Inflammatory macrophage treated with lipopolysaccharide for 4 hours (primary cell): ENCODE measurements around the gene HADH.

ENCODE experiments used
- DNase-seq: peaks from one replicate; pipeline ENCODE4 v3.0.0-alpha.2; 2020

The HADH gene

GRCh38 chr4:108060164-108060563 is 70.5 kb downstream of the HADH start:
- DNase-seq = no peak

GRCh38 chr4:108060686-108061321 is 71.1 kb downstream of the HADH start:
- no peak for DNase-seq

- DNase-seq = no peak
These were observed 78.8 kb downstream of the HADH start for GRCh38 chr4:108068442-108068841.

- no peak for DNase-seq
These were observed 81.1 kb downstream of the HADH start for GRCh38 chr4:108070775-108071174.

- DNase-seq = no peak
These were observed 82.6 kb downstream of the HADH start for GRCh38 chr4:108072300-108072699.

- DNase-seq = no peak
These were observed 88.5 kb downstream of the HADH start for GRCh38 chr4:108078024-108078733.

GRCh38 chr4:108080747-108081146 is 91.1 kb downstream of the HADH start:
- DNase-seq = no peak

GRCh38 chr4:108081256-108081655 is 91.6 kb downstream of the HADH start:
- no peak for DNase-seq
